Measurements from ENCODE around the gene DUSP6. TPM values are rescaled to one million over a fixed set of nuclear protein-coding genes. Genes with fewer than 3 reads are reported as not detected.
A peak's percentile ranks its signal among the peaks of the same experiment; 100 is the strongest.

The DUSP6 gene, protein sequence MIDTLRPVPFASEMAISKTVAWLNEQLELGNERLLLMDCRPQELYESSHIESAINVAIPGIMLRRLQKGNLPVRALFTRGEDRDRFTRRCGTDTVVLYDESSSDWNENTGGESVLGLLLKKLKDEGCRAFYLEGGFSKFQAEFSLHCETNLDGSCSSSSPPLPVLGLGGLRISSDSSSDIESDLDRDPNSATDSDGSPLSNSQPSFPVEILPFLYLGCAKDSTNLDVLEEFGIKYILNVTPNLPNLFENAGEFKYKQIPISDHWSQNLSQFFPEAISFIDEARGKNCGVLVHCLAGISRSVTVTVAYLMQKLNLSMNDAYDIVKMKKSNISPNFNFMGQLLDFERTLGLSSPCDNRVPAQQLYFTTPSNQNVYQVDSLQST
- 49.8 and 50.0 TPM in 2 replicates for total RNA-seq
- 7.0 and 75.3 TPM in 2 replicates for polyA plus RNA-seq
- 6.2 and 47.7 TPM in 2 replicates for polyA plus RNA-seq (2012)
- polyA minus RNA-seq (ENCODE audit: low replicate concordance): 48.2 and 236 TPM in 2 replicates

DNA sequence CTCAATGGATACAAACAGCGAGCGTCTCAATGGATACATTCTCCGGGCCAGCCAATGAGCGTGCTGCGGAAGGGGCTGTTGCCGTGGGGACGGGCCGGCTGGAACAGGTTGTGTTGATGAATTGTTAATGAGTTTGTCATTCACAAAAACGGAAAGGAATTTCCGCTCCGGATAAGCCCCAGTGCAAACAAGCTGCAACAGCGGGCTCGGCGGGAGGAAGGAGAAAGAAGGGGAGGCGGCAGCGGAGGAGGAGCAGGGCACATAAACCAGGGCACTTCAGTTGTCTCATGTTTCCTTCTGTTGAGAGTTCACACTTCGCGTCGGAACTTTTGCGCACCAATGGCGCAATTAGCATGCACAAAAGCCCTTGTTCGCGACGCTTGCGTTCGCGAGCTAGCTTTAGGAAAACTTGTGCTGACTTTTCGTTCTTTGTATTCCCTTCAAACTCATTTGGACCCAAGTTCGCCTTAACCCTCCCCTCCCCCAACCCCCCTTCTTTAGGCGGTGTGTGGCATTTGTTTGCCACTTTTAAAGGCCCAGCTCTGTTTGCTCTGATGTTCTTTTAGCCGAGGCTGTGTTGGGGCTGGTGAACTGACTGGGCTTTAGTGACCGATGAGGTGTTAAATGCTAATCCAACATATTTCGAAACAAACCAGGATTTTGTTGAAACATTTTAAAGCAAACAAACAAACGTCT is at the start of gene DUSP6:
Gene DUSP6, minus strand, starts transcription at position 10 of the 696 bp plus-strand sequence. CDS start 462 bp downstream, outside the sequence.
- Histone ChIP-seq H3K9me3 (ENCODE audit: control insufficient read depth, insufficient read depth, low read depth, low read length) (no peaks in the 10 kb centered on the region), H3K9ac (ENCODE audit: insufficient read depth, low read length) (peak within 1 kb of the TSS; percentile 95), H2AFZ (ENCODE audit: low read length) (peak within 1 kb of the TSS; percentile 60), H3K4me2 (ENCODE audit: extremely low read depth, insufficient read depth, low read length) (peak within 1 kb of the TSS; percentile 94), H3K4me1 (ENCODE audit: control insufficient read depth, extremely low read depth, insufficient read depth, low read length) (peaks cover 14% of the 10 kb centered on the region), H3K4me3 (replicated peaks in 1 of 4; ENCODE audit: control extremely low read depth in 1 of 4, insufficient read depth in 1 of 4, low read depth in 3 of 4, low read length in 4 of 4) (peak within 1 kb of the TSS; percentile 61 to 92 (median 74)), H3K36me3 (ENCODE audit: control insufficient read depth, insufficient read depth, low read length) (peaks cover 4% of the 10 kb centered on the region), H3K27ac (ENCODE audit: insufficient read depth, low read length) (peak within 1 kb of the TSS; percentile 96), H3K27me3 (ENCODE audit: control insufficient read depth, insufficient read depth, low read length) (no peaks in the 10 kb centered on the region), H3K79me2 (ENCODE audit: control insufficient read depth, insufficient read depth, low read length) (peaks cover 48% of the 10 kb centered on the region), H4K20me1 (ENCODE audit: control insufficient read depth, extremely low read depth, insufficient read depth, low read length) (no peaks in the 10 kb centered on the region)
- peak; percentile 99 for DNase-seq (ENCODE audit: low read depth in 2 of 2)
- TF ChIP-seq, protein P1, sequence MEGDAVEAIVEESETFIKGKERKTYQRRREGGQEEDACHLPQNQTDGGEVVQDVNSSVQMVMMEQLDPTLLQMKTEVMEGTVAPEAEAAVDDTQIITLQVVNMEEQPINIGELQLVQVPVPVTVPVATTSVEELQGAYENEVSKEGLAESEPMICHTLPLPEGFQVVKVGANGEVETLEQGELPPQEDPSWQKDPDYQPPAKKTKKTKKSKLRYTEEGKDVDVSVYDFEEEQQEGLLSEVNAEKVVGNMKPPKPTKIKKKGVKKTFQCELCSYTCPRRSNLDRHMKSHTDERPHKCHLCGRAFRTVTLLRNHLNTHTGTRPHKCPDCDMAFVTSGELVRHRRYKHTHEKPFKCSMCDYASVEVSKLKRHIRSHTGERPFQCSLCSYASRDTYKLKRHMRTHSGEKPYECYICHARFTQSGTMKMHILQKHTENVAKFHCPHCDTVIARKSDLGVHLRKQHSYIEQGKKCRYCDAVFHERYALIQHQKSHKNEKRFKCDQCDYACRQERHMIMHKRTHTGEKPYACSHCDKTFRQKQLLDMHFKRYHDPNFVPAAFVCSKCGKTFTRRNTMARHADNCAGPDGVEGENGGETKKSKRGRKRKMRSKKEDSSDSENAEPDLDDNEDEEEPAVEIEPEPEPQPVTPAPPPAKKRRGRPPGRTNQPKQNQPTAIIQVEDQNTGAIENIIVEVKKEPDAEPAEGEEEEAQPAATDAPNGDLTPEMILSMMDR (conservative IDR thresholded peaks at IDR 0.05 in 1 of 2, IDR thresholded peaks at IDR 0.05 in 1 of 2; ENCODE audit: low read depth in 1 of 2, low read length in 2 of 2): no peak
- no peak for TF ChIP-seq EZH2 (IDR thresholded peaks at IDR 0.05; ENCODE audit: low read length, missing control alignments)

DNA sequence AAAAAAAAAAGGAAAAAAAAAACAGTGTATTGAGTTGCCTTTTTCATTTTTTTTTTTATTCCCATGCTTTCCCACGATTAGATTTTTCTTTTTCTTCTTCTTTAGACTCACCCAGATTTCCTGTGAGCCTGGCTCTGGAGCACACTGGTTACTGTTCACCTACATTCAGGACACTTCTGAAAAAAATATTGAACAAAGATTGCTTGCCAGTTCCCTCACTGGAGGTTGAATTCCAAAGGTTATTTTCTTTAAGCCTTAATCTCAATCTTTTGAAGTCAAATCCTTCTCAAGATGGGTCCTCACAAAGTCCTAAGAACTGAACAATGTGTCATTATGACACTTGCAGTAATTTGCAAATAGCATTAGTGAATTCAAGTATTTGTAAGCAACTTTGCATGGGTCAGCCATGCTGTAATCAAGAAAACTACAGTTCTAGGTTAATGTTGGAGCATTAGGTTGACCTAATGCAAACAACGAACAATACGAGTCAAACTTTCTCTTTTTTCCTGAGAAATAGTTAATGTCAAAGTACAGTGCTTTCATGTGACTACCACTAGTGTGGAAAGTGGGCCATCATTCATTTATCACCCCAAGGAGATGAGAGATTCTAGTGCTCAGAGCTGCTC is 49.2 kb upstream of the DUSP6 start:
- H3K9me3 ChIP-seq (ENCODE audit: control insufficient read depth, insufficient read depth, low read depth, low read length): no peaks in the 10 kb centered on the region
- H3K4me3 ChIP-seq (replicated peaks in 1 of 4; ENCODE audit: control extremely low read depth in 1 of 4, insufficient read depth in 1 of 4, low read depth in 3 of 4, low read length in 4 of 4): no peak overlapping the region
- no peak overlapping the region for H2AFZ ChIP-seq (ENCODE audit: low read length)
- TF ChIP-seq, protein P1 (conservative IDR thresholded peaks at IDR 0.05 in 1 of 2, IDR thresholded peaks at IDR 0.05 in 1 of 2; ENCODE audit: low read depth in 1 of 2, low read length in 2 of 2): no peak
- TF ChIP-seq EZH2 (IDR thresholded peaks at IDR 0.05; ENCODE audit: low read length, missing control alignments): no peak
- no peak overlapping the region for H3K9ac ChIP-seq (ENCODE audit: insufficient read depth, low read length)
- no peaks in the 10 kb centered on the region for H3K79me2 ChIP-seq (ENCODE audit: control insufficient read depth, insufficient read depth, low read length)
- H3K4me1 ChIP-seq (ENCODE audit: control insufficient read depth, extremely low read depth, insufficient read depth, low read length): no peaks in the 10 kb centered on the region
- no peaks in the 10 kb centered on the region for H3K27me3 ChIP-seq (ENCODE audit: control insufficient read depth, insufficient read depth, low read length)
- H3K36me3 ChIP-seq (ENCODE audit: control insufficient read depth, insufficient read depth, low read length): no peaks in the 10 kb centered on the region
- no peak overlapping the region for H3K27ac ChIP-seq (ENCODE audit: insufficient read depth, low read length)
- H3K4me2 ChIP-seq (ENCODE audit: extremely low read depth, insufficient read depth, low read length): no peak overlapping the region
- DNase-seq (ENCODE audit: low read depth in 2 of 2): no peak
- H4K20me1 ChIP-seq (ENCODE audit: control insufficient read depth, extremely low read depth, insufficient read depth, low read length): no peaks in the 10 kb centered on the region

DNA sequence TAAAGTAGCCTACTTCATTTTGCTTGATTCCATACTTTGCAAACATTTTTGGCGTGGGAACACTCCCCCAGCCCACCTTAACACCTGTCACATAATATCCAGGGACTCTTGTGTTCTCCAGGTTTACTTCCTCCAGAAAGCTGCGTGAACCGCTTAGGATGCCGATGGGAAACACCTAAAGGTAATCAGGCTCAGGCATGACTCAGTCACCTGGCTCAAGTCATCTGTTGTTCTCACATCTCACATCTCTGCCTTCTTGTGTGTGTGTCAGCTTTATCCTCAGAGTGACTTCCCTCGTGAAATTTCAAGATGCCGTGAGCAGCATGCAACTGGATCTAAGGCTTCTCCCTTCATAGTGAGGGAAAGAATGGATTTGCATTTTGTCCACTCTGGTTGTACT is 48.1 kb upstream of the DUSP6 start:
- no peaks in the 10 kb centered on the region for H4K20me1 ChIP-seq (ENCODE audit: control insufficient read depth, extremely low read depth, insufficient read depth, low read length)
- no peak overlapping the region for H2AFZ ChIP-seq (ENCODE audit: low read length)
- H3K9me3 ChIP-seq (ENCODE audit: control insufficient read depth, insufficient read depth, low read depth, low read length): no peaks in the 10 kb centered on the region
- H3K27me3 ChIP-seq (ENCODE audit: control insufficient read depth, insufficient read depth, low read length): no peaks in the 10 kb centered on the region
- no peaks in the 10 kb centered on the region for H3K36me3 ChIP-seq (ENCODE audit: control insufficient read depth, insufficient read depth, low read length)
- no peak overlapping the region for H3K4me3 ChIP-seq (replicated peaks in 1 of 4; ENCODE audit: control extremely low read depth in 1 of 4, insufficient read depth in 1 of 4, low read depth in 3 of 4, low read length in 4 of 4)
- H3K4me1 ChIP-seq (ENCODE audit: control insufficient read depth, extremely low read depth, insufficient read depth, low read length): no peaks in the 10 kb centered on the region
- no peak for DNase-seq (ENCODE audit: low read depth in 2 of 2)
- H3K79me2 ChIP-seq (ENCODE audit: control insufficient read depth, insufficient read depth, low read length): no peaks in the 10 kb centered on the region
- H3K27ac ChIP-seq (ENCODE audit: insufficient read depth, low read length): no peak overlapping the region
- no peak overlapping the region for H3K4me2 ChIP-seq (ENCODE audit: extremely low read depth, insufficient read depth, low read length)
- H3K9ac ChIP-seq (ENCODE audit: insufficient read depth, low read length): no peak overlapping the region
- TF ChIP-seq EZH2 (IDR thresholded peaks at IDR 0.05; ENCODE audit: low read length, missing control alignments): no peak
- TF ChIP-seq, protein P1 (conservative IDR thresholded peaks at IDR 0.05 in 1 of 2, IDR thresholded peaks at IDR 0.05 in 1 of 2; ENCODE audit: low read depth in 1 of 2, low read length in 2 of 2): no peak
